HG02588 (cell line): ENCODE data around the gene IMMT.

Experiments
- ATAC-seq: cut with Tn5 transposase; IDR thresholded peaks from one replicate; pipeline ENCODE4 v1.9.1; 2021; ENCODE audit warnings: mild to moderate bottlenecking, moderate library complexity; ENCODE audit not compliant: unreplicated experiment

The IMMT gene

DNA sequence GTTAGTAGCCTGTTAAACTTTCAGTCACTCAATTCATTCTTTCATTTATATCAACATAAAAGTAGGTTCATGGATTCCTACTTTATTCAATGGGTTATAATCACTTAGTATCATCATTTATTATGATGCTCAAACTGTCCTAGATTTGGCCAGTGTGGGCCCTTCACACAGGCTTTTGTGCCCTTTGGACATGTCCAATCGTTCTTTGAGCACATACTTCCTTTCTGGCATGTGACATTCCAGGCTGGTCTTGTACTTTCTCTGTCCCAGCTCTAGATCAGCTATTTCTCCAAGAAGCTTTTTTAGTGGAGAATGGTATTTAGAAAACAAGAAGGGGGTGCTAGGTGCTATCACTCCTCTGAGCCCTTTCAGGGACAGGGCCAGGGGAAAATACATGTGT, 101.0 kb downstream of the IMMT start:
- no peak for ATAC-seq
